ELF-1 (cell line): ENCODE results near the gene ABHD17C.
"Not testable (repeated sequence)": the region's sequence is repeated elsewhere in the genome, so short reads cannot be mapped to it uniquely, and the experiment has no call there.

Experiments used
- DNase-seq: peaks from one replicate; pipeline ENCODE4 v3.0.0-alpha.2; 2016; ENCODE audit warnings: low read depth, low spot score

Gene ABHD17C

GRCh38 chr15:80763235-80763634 lies 68.1 kb downstream of the ABHD17C start:
- DNase-seq: not testable (repeated sequence)

GRCh38 chr15:80764535-80764934 lies 69.4 kb downstream of the ABHD17C start:
- DNase-seq: no peak

DNA sequence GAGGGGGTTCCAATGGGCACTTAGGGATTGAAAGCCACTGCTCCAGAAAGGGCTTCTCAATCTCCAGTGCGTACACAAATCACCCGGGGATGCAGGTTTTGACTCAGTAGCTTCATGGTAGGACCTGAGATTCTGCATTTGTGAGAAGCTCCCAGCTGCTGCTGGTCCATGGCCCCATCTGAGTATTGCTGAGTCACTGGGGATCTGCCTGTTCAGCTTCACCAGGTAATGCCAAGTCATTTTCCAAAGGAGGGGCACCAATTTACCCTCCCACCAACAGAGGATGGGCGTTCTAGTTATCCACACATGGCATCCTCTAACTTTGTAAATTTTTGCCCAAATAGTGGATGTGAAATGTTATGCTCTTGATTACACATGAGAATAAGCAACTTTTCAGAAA lies 71.2 kb downstream of the ABHD17C start:
- no peak for DNase-seq

DNA sequence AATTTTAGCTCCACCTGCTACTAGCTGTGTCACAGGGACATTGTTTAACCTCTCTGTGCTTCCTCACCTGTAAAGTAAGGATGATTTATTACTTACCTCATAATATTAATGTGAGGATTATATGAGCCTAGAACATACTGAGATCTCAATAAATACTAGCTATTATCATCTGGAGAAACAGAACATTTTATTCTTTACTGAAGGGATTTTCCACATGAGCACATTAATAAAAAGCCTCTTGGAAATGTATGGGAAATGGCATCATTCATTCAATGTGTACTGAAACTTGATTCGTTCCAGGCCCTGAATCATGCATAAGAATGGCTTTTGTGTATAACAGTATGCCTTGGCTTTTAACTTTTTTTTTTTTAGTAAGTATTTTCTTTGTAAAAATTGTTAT lies 73.0 kb downstream of the ABHD17C start:
- DNase-seq: no peak

DNA sequence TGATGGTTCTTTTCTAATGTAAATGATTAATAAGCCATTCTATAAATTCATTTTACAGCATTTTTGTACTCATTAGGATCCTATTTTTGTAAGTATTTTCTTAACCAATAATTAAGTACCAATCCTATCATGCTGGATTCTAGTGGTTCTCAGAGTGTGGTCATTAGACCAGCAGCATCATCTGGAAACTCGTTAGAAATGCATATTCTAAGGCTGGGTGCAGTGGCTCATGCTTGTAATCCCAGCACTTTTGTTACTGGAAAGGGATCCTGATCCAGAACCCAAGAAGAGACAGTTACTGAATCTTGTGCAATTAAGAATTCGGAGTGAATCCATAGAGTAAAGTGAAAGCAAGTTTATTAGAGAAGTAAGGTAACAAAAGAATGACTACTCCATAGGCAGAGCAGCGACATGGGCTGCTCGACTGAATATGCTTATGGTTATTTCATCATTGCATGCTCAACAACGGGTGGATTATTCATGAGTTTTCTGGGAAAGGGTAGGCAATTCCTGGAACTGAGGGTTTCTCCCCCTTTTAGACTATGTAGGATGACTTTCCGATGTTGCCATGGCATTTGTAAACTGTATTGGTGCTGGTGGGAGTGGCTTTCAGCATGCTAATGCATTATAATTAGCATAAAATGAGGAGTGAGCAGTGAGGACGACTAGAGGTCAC lies 74.2 kb downstream of the ABHD17C start:
- DNase-seq: no peak

- no peak for DNase-seq
These were observed 75.0 kb downstream of the ABHD17C start for GRCh38 chr15:80769829-80770705.

DNA sequence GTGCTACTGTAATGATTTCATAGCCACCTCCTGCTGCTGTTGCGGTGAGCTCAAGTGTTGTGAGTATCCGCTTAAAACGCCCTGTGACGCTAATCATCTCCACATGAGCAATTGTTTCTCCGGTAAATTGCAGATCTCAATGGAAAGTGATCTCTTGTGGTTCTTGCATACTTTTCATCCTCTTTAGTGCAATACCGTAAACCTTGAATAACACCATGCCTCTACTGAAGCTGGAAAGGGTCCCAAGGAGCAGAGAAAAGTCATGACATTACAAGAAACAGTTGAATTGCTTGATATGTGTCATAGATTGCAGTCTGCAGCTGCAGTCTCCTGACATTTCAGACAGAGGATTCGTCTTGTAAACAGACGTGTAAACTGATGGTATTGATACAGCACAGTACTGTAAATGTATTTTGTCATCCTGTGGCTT lies 78.0 kb downstream of the ABHD17C start:
- no peak for DNase-seq

DNA sequence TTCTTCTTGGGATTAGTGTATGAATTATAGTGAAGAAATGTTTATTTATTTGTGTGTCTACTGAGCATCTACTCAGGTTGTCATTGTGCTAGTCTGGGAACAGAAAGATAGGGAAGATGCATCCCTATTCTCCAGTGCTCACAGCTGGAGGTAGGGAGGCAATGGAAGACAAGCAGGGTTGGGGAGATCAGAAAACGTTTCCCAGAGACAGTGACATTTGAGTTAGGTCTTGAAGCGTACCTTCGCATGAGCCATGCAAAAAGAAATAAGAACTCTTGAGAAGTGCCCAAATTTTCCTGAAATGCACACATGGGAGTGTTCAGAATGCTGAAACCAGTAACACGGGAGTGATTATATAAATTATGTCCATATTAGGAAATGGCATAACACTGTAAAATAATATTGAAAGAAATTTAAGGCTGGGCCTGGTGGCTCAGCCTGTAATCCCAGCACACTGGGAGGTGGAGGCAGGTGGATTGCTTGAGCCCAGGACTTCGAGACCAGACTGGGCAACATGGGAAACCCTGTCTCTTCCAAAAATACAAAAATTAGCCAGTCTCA lies 78.8 kb downstream of the ABHD17C start:
- no peak for DNase-seq

- no peak for DNase-seq
These were observed 79.4 kb downstream of the ABHD17C start for GRCh38 chr15:80774486-80774885.

DNA sequence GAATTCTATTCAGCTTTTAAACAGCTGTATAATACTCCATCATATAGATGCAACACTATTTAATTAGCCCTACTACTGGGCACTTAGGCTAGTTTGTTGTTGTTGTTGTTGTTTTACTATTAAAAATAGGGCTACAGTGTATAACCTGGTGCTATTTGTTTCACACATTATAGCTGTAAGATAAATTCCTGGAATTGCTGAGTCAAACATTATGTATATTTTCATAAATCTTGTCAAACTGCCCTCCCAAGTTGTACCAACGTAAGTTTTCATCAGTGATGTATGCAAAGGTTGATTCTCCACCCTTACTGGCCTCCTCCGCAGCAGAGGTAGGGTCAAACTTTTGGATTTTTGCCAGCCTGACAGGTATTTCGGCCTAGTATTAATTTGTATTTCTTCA lies 80.2 kb downstream of the ABHD17C start:
- DNase-seq: no peak

- peak; percentile 74 for DNase-seq
These were observed 81.4 kb downstream of the ABHD17C start for GRCh38 chr15:80776420-80777045.

GRCh38 chr15:80777137-80777536 lies 82.0 kb downstream of the ABHD17C start:
- DNase-seq: no peak

GRCh38 chr15:80777826-80778620 lies 82.9 kb downstream of the ABHD17C start:
- peak; percentile 37 for DNase-seq

GRCh38 chr15:80778621-80778963 lies 83.5 kb downstream of the ABHD17C start:
- no peak for DNase-seq

GRCh38 chr15:80778964-80779657 lies 84.0 kb downstream of the ABHD17C start, which contains the start of gene CEMIP:
Gene CEMIP (plus strand): TSS chr15:80779370. CDS start chr15:80873880, 94,510 bp downstream.
- DNase-seq: peak; percentile 86

DNA sequence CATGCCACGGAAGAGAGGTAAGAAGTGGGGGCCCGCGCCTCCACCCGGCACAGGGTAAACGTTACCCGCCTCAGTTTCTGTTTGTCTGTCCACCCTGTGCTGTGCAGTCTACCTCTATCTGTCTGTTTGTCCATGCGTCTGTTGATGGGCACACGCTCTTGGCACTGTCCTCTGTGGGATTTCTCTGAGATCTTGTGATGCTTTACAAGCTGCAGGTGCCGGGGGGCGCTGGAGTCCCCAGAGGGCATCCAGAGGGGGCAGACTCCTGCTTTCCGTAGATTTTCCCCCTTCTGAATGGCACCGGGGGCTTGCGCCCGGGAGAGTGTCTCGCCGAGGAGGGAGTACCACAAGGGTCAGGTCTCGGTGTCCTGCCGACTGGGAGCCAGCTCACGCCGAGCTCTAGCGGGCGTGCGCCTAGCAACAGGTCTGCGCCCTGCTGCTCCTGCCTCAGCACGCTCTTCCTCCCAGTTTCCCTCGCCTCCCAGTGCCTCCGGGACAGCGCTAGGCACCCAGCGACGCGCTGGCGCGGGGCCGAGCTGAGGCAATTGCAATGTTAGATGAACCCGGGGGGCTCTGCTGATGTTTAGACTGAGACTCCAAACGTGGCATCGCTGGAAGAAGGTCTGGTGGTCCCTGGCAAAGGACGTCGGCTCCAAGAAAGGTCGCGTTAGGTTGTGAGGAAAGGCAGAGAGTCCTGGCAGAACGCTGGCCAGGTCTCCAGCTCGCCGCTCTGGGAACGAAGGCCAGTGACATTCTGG lies 84.7 kb downstream of the ABHD17C start:
- DNase-seq: peak; percentile 50

DNA sequence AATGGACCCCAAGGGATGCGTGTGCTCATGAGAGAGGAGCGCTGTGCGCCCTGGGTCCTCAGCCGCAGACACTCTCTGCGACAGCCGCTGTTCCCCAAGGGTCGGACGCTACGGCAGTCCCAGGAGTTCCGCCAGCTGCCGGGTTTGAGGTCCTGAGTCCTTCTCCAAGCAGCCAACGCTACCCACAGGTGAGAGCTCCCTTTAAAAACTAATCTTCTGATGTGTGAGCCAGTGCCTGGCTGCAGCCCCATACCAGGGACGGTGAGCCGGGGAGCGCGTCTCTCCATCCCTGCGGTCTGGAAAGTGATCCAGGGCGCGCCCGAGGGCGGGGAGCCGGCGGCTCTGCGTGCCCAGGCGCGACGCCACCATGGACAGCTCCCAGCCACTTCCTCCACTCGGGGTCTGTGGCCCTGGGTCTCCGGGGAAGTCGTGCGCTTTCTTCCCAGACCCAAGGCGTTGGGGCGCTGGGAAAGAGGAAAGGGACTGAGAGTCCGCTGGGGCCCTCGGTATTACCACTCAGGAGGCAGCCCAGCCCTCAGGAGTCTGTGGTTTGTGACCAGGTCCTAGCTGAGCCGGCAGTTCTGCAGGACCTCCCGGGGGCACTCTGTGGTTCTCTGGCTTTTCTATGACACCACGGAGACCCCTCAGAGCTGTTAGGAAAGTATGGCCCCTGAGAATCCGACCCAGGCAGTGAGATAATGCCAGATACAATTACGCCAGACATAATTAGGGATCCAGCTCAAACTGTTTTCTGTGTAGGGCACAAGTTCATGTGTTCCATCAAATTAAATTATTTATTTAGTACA lies 85.5 kb downstream of the ABHD17C start:
- peak; percentile 83 for DNase-seq

GRCh38 chr15:80783260-80783659 lies 88.2 kb downstream of the ABHD17C start:
- DNase-seq: no peak

DNA sequence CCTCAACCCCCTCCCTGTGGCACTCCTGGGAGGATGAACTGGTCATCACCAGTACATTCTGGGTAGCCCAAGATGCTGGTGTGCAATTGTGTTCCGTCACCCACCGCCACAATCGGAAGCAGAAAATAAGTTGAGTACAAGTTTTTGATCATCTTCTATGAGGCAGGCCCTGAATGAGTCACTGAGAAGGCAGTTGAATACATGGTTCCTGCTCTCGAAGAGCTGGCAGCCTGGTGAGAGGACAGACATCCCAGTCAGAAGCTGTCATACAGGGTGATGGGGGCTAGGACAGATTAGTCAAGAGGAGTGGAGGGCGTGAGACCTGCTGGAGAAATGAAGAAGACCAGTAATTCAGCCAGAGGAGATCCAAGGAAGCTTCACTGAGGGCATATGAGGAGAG lies 90.2 kb downstream of the ABHD17C start:
- DNase-seq: no peak
